ENCODE measurements around the gene DLGAP1. TPM values are rescaled to one million over a fixed set of nuclear protein-coding genes. Genes with fewer than 3 reads are reported as not detected.
A peak's percentile ranks its signal among the peaks of the same experiment; 100 is the strongest.

DLGAP1 gene
- total RNA-seq, 1 experiment from 2014 or later = 23.2 TPM

DNA sequence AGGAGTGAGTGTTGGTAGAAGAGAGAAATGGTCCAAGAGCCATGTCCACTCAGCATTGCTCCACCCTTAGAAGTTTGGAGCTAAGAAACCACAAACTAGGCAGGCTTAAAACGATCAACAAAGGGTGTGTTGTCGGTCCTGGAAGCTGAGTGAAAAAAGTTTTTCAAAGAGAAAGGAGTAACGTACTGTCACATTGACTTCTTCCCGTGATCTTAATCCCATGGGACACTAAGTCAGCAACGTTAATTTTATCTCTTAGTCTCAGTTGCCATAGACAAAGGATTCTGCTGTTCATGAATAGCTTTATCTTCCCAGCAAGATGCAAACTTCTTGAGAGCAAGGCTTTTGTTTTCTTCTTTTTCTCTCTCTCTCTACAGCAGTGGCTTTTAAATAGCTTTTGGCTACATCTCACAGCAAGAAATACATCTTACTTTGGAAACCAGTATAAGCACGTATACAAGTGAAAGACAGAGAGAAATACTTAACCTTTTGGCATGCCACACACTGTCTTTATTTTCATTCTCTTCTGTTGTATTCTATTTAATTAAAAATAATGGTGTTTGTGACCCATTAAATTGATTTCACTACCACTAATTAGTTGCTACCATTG lies 627.8 kb downstream of the DLGAP1 start:
- no peak overlapping the region for H2BK12ac ChIP-seq (ENCODE audit: insufficient read length, low read depth, low read length)
- no peaks in the 10 kb centered on the region for H3K79me1 ChIP-seq (ENCODE audit: insufficient read depth, low read depth, low read length, poor library complexity, severe bottlenecking)
- H3K79me2 ChIP-seq (ENCODE audit: insufficient read depth, low read length) = no peaks in the 10 kb centered on the region
- H3K27ac ChIP-seq (ENCODE audit: insufficient read length, low read depth, low read length) = no peak overlapping the region
- H2BK120ac ChIP-seq (ENCODE audit: low read depth, low read length, poor library complexity, severe bottlenecking) = no peak overlapping the region
- H3K4ac ChIP-seq (ENCODE audit: low read depth, low read length) = no peak overlapping the region
- H2AFZ ChIP-seq (ENCODE audit: low read length) = no peak overlapping the region
- no peak overlapping the region for H3K56ac ChIP-seq (ENCODE audit: insufficient read length, low read depth, low read length)
- Mint-ChIP-seq H3K4me1 (peaks cover 26 to 34% of the 10 kb centered on the region in 2 experiments), H3K27me3 (ENCODE audit: low read depth) (no peaks in the 10 kb centered on the region), H3K36me3 (ENCODE audit: insufficient read depth in 1 of 3, low read depth in 3 of 3) (peaks cover 0 to 11% (median 5%) of the 10 kb centered on the region in 3 experiments; a peak in 5 of 7 replicates), H3K9me3 (peaks cover 0 to 8% of the 10 kb centered on the region in 2 experiments; a peak in 2 of 5 replicates), H3K4me3 (no peak overlapping the region), H3K27ac (peak overlapping the region in 2 of 3 experiments; percentile 16 to 80; a peak in 3 of 7 replicates)
- H3K18ac ChIP-seq (ENCODE audit: insufficient read length, low read depth, low read length) = no peak overlapping the region
- no peak overlapping the region for H2BK15ac ChIP-seq (ENCODE audit: low read depth, low read length)
- H3K4me2 ChIP-seq (ENCODE audit: insufficient read depth, insufficient read length, low read length) = no peak overlapping the region
- no peaks in the 10 kb centered on the region for H3K27me3 ChIP-seq (ENCODE audit: insufficient read depth, low read length)
- no peak overlapping the region for H3K23ac ChIP-seq (ENCODE audit: insufficient read length, low read depth, low read length)
- no peaks in the 10 kb centered on the region for H4K20me1 ChIP-seq (ENCODE audit: control insufficient read depth, insufficient read depth, insufficient read length)
- WGBS (ENCODE audit: extremely low coverage, insufficient read length, low lambda C conversion rate) = no CpG with 5 or more reads among the region's 6 CpGs
- H3K9ac ChIP-seq (ENCODE audit: extremely low read depth, insufficient read length, low read length) = no peak overlapping the region
- no peak overlapping the region for H3T11ph ChIP-seq (ENCODE audit: low read length)
- TF ChIP-seq CTCF (conservative IDR thresholded peaks at IDR 0.05) = no peak
- peaks cover 5% of the 10 kb centered on the region; the same call in 1 of the 2 replicates for H3K4me1 ChIP-seq (ENCODE audit: insufficient read depth, low read length)
- no peak overlapping the region for H4K91ac ChIP-seq (ENCODE audit: insufficient read length, low read depth, low read length)
- H4K5ac ChIP-seq (ENCODE audit: insufficient read length, low read depth, low read length) = no peak overlapping the region
- H2AK5ac ChIP-seq (ENCODE audit: insufficient read length, low read length) = no peak overlapping the region
- H3K23me2 ChIP-seq (ENCODE audit: insufficient read length, low read depth, low read length, poor library complexity, severe bottlenecking) = no peaks in the 10 kb centered on the region
- H2BK20ac ChIP-seq (ENCODE audit: low read depth, low read length, poor library complexity, severe bottlenecking) = no peak overlapping the region
- H2BK5ac ChIP-seq (ENCODE audit: insufficient read length, low read length) = no peak overlapping the region
- H3K14ac ChIP-seq (ENCODE audit: insufficient read depth, low read length) = no peak overlapping the region
- H4K8ac ChIP-seq (replicated peaks; ENCODE audit: insufficient read length, low read depth, low read length) = no peak overlapping the region
- H3K9me3 ChIP-seq (ENCODE audit: control insufficient read depth, low read depth, low read length) = no peaks in the 10 kb centered on the region
- no peak for DNase-seq
